GM12873 (cell line): ENCODE results near the gene PPP3CA.

Source experiments
- CTCF ChIP-seq: IDR thresholded peaks from 2 replicates; pipeline ENCODE4 v1.5.1; 2012; ENCODE audit warnings: low read depth, mild to moderate bottlenecking, moderate library complexity, low read length, control low read depth; ENCODE audit not compliant: insufficient read depth; ENCODE audit errors: missing control alignments

The PPP3CA gene

GRCh38 chr4:101299021-101299420, 48.3 kb downstream of the PPP3CA start:
- no peak for TF ChIP-seq CTCF

- no peak for TF ChIP-seq CTCF
Observed at GRCh38 chr4:101295691-101296090, 51.6 kb downstream of the PPP3CA start.

GRCh38 chr4:101294597-101294996, 52.7 kb downstream of the PPP3CA start:
- TF ChIP-seq CTCF: no peak

GRCh38 chr4:101292901-101293300, 54.4 kb downstream of the PPP3CA start:
- TF ChIP-seq CTCF: no peak

GRCh38 chr4:101292214-101292613, 55.1 kb downstream of the PPP3CA start:
- TF ChIP-seq CTCF: no peak

GRCh38 chr4:101291198-101291597, 56.1 kb downstream of the PPP3CA start:
- no peak for TF ChIP-seq CTCF

GRCh38 chr4:101290654-101291053, 56.7 kb downstream of the PPP3CA start:
- TF ChIP-seq CTCF: no peak
